ENCODE data around the gene TOM1L2. TPM values are rescaled to one million over a fixed set of nuclear protein-coding genes. Genes with fewer than 3 reads are reported as not detected.

TOM1L2 gene
- total and polyA plus RNA-seq, 2 of the 4 experiments (the other 2 are of a cell fraction) = 34.4 to 51.7 TPM

- Histone ChIP-seq H2BK15ac (ENCODE audit: low read depth, low read length) (no peak overlapping the region), H3K56ac (ENCODE audit: extremely low read depth, insufficient read depth, low read length) (no peak overlapping the region), H3K27ac (ENCODE audit: insufficient read depth, low read length) (no peak overlapping the region), H4K91ac (ENCODE audit: insufficient read depth, low read depth, low read length) (no peak overlapping the region), H3K23ac (ENCODE audit: low read depth, low read length) (no peak overlapping the region), H2BK5ac (ENCODE audit: low read depth, low read length, poor library complexity, severe bottlenecking) (no peak overlapping the region), H3K9ac (ENCODE audit: low read depth, low read length) (no peak overlapping the region), H4K8ac (ENCODE audit: low read depth in 2 of 2, low read length in 2 of 2) (no peak overlapping the region), H3K4me1 (ENCODE audit: control insufficient read depth, insufficient read depth, low read length) (peaks cover 10% of the 10 kb centered on the region; the same call in 1 of the 2 replicates), H2BK20ac (ENCODE audit: low read depth, low read length) (no peak overlapping the region), H4K20me1 (ENCODE audit: insufficient read depth, low read length) (peaks cover 76% of the 10 kb centered on the region), H4K5ac (ENCODE audit: low read depth, low read length) (no peak overlapping the region), H3K36me3 (ENCODE audit: control insufficient read depth, insufficient read depth, low read length) (peaks cover 60% of the 10 kb centered on the region), H3K14ac (replicated peaks; ENCODE audit: low read depth, low read length) (no peak overlapping the region), H3K18ac (ENCODE audit: low read depth, low read length) (no peak overlapping the region), H3K27me3 (ENCODE audit: control insufficient read depth, insufficient read depth, low read length) (no peaks in the 10 kb centered on the region), H3K4me3 (ENCODE audit: insufficient read depth, low read depth, low read length) (no peak overlapping the region), H2AK5ac (ENCODE audit: low read depth, low read length) (no peak overlapping the region), H3K9me3 (ENCODE audit: control insufficient read depth, insufficient read depth, low read length) (no peaks in the 10 kb centered on the region), H3K4me2 (ENCODE audit: low read depth, low read length) (no peak overlapping the region), H3K4ac (ENCODE audit: low read depth, low read length) (no peak overlapping the region), H2BK120ac (ENCODE audit: low read depth, low read length) (no peak overlapping the region), H2AK9ac (replicated peaks; ENCODE audit: low read depth, low read length, poor library complexity) (no peak overlapping the region), H3K79me1 (ENCODE audit: low read depth in 1 of 2, low read length in 2 of 2) (peaks cover 18 to 89% of the 10 kb centered on the region in 2 experiments), H3K9me1 (ENCODE audit: insufficient read depth, low read length) (peaks cover 6% of the 10 kb centered on the region; the same call in 1 of the 2 replicates), H2AFZ (replicated peaks; ENCODE audit: low read length, poor library complexity) (no peak overlapping the region)
- DNase-seq = no peak
- WGBS, 2 experiments (ENCODE audit: extremely low coverage in 2 of 2, insufficient read length in 1 of 2) = no CpG with 5 or more reads among the region's 12 CpGs
- no peak for ATAC-seq (ENCODE audit: low read depth)
- TF ChIP-seq FOS (IDR thresholded peaks at IDR 0.05; ENCODE audit: low read depth, low read length) = no peak
- no peak for TF ChIP-seq CHD1 (IDR thresholded peaks at IDR 0.05; ENCODE audit: low read depth, low read length)
- TF ChIP-seq CTCF (conservative IDR thresholded peaks at IDR 0.05; ENCODE audit: low read depth, low read length) = no peak
- no peak for TF ChIP-seq RCOR1 (IDR thresholded peaks at IDR 0.05; ENCODE audit: insufficient replicate concordance, low read length)
- TF ChIP-seq MAFK (IDR thresholded peaks at IDR 0.05; ENCODE audit: low read depth, low read length) = no peak
- no peak for TF ChIP-seq RAD21 (IDR thresholded peaks at IDR 0.05; ENCODE audit: low read length)
- no peak for TF ChIP-seq CEBPB (IDR thresholded peaks at IDR 0.05; ENCODE audit: low read depth, low read length)
- TF ChIP-seq MXI1 (IDR thresholded peaks at IDR 0.05; ENCODE audit: borderline replicate concordance, low read depth, low read length) = no peak
- TF ChIP-seq POLR2A (IDR thresholded peaks at IDR 0.05; ENCODE audit: low read depth, low read length) = no peak
- no peak for TF ChIP-seq MAZ (IDR thresholded peaks at IDR 0.05; ENCODE audit: borderline replicate concordance, low read depth, low read length)
- no peak for TF ChIP-seq NFE2L2 (IDR thresholded peaks at IDR 0.05; ENCODE audit: low read depth, low read length)
- TF ChIP-seq ELK1 (IDR thresholded peaks at IDR 0.05; ENCODE audit: borderline replicate concordance, low read depth, low read length) = no peak
- TF ChIP-seq BHLHE40 (IDR thresholded peaks at IDR 0.05; ENCODE audit: low read depth, low read length) = no peak
- no peak for TF ChIP-seq SMC3 (IDR thresholded peaks at IDR 0.05; ENCODE audit: low read depth, low read length)
- TF ChIP-seq RFX5 (IDR thresholded peaks at IDR 0.05; ENCODE audit: low read depth, low read length) = no peak
- no peak for TF ChIP-seq USF2 (IDR thresholded peaks at IDR 0.05; ENCODE audit: low read depth, low read length)
- in situ Hi-C loops (cut with MboI; ENCODE audit: low sequenced_read_pairs) = no loop called here
- intact Hi-C loops (cut with micrococcal nuclease) = no loop called here
- CTCF ChIA-PET = no interaction called here
- dilution Hi-C loops (cut with HindIII; ENCODE audit: low sequenced_read_pairs, unreplicated experiment) = no loop called here
- BruUV-seq (replicated peaks) = no TSS peak
- POLR2A ChIA-PET (ENCODE audit: unreplicated experiment) = interaction anchor here (0.6 kb wide), 1 partner anchor 333 kb away, joined by 3 read pairs; no protein-coding TSS in a partner anchor
Observed at GRCh38 chr17:17795296-17795695, 176.9 kb downstream of the TOM1L2 start.

Measured in IMR-90 (cell line).